SK-N-MC (cell line): Measurements from ENCODE around the gene RILPL2.

Experiments
- EZH2 ChIP-seq: fragments of 200-600 bp; sonication (generic); IDR thresholded peaks from one replicate; pipeline ENCODE4 v1.6.1; 2017; ENCODE audit warnings: antibody characterized with exemption
- FOXP2 ChIP-seq: optimal IDR thresholded peaks from 2 replicates; pipeline ENCODE3; 2011; ENCODE audit warnings: mild to moderate bottlenecking, moderate library complexity; ENCODE audit not compliant: insufficient read depth; ENCODE audit errors: extremely low read length, control extremely low read depth
- POLR2AphosphoS5 ChIP-seq: IDR thresholded peaks from 2 replicates; pipeline ENCODE4 v1.6.1; 2012; ENCODE audit warnings: mild to moderate bottlenecking, low read depth, low read length, borderline replicate concordance

DNA sequence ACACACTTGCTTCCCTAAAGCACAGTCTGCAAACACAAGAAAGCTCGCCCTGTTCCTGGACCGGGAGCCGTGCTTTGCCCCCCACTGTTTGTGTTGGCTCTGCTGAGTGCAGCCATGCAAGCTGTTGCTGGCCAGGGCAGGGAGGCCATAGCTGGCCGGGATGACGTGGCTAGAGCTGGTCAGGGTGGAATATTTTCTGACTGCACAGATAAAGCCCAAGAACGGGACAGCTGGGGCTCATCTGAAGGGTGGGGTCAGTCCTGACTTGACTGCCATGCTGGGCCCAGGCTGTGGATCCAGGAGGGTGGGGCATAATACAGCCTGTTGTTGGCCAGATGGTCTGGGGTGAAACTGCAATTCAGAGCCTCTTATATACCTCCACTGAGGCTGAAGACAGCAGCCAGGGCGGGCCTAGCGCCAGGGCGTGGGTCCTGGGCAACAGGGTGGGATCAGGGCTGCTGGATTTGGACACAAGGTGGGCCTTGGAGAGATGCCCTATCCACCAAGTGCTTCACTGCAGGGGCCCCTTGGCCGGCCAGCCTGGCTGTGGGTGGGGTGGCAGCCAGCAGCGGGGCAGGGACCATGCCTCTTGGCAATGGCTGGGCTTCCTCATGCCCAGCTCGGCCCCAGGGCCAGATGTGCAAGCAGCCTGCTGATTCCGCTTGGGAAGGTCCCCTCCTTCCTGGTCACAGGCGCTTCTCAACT is 37.8 kb downstream of the RILPL2 start:
- TF ChIP-seq POLR2AphosphoS5 (no peak), EZH2 (no peak), FOXP2 (no peak)
